OCI-LY1 (cell line): Measurements from ENCODE around the gene ADARB2.

Source experiments
- CTCF ChIP-seq: fragments of 200-600 bp; sonication (generic), shearing (Covaris generic); IDR thresholded peaks from 2 replicates; pipeline ENCODE4 v1.5.1; 2017; ENCODE audit warnings: mild to moderate bottlenecking, antibody characterized with exemption, low read length, moderate library complexity, mixed read lengths
- EZH2 ChIP-seq: fragments of 200-600 bp; sonication (generic), shearing (Covaris generic); IDR thresholded peaks from 2 replicates; pipeline ENCODE4 v1.8.0; 2017; ENCODE audit warnings: borderline replicate concordance, mixed run types, mild to moderate bottlenecking, antibody characterized with exemption, low read length, moderate library complexity, mixed read lengths

- TF ChIP-seq CTCF (no peak), EZH2 (no peak)
These were observed 125.3 kb downstream of the ADARB2 start for GRCh38 chr10:1611936-1612550.
